HG03342 (cell line): ENCODE measurements around the gene RALGAPA2.

Experiments
- ATAC-seq: cut with Tn5 transposase; IDR thresholded peaks from one replicate; pipeline ENCODE4 v1.9.1; 2021; ENCODE audit warnings: mild to moderate bottlenecking, moderate library complexity; ENCODE audit not compliant: unreplicated experiment

RALGAPA2 gene

GRCh38 chr20:20687319-20687718 lies 25.1 kb downstream of the RALGAPA2 start:
- no peak for ATAC-seq

- no peak for ATAC-seq
These were observed 26.8 kb downstream of the RALGAPA2 start for GRCh38 chr20:20685635-20686034.

- ATAC-seq, result no peak
These were observed 28.7 kb downstream of the RALGAPA2 start for GRCh38 chr20:20683481-20684321.

GRCh38 chr20:20683020-20683419 lies 29.4 kb downstream of the RALGAPA2 start:
- no peak for ATAC-seq

- peak; percentile 58 for ATAC-seq
These were observed 31.4 kb downstream of the RALGAPA2 start for GRCh38 chr20:20680991-20681508.

GRCh38 chr20:20679316-20679715 lies 33.1 kb downstream of the RALGAPA2 start:
- ATAC-seq, result no peak

GRCh38 chr20:20677186-20677585 lies 35.3 kb downstream of the RALGAPA2 start:
- ATAC-seq, result no peak

- ATAC-seq, result peak; percentile 100
These were observed 43.8 kb downstream of the RALGAPA2 start for GRCh38 chr20:20668639-20669038.

GRCh38 chr20:20666359-20666758 lies 46.1 kb downstream of the RALGAPA2 start:
- ATAC-seq, result no peak

- ATAC-seq, result no peak
These were observed 46.7 kb downstream of the RALGAPA2 start for GRCh38 chr20:20665606-20666332.

GRCh38 chr20:20664795-20665589 lies 47.5 kb downstream of the RALGAPA2 start:
- ATAC-seq, result peak; percentile 40

GRCh38 chr20:20663841-20664240 lies 48.6 kb downstream of the RALGAPA2 start:
- no peak for ATAC-seq

- ATAC-seq, result no peak
These were observed 53.5 kb downstream of the RALGAPA2 start for GRCh38 chr20:20658871-20659431.

- no peak for ATAC-seq
These were observed 54.3 kb downstream of the RALGAPA2 start for GRCh38 chr20:20658123-20658522.

- ATAC-seq, result no peak
These were observed 55.4 kb downstream of the RALGAPA2 start for GRCh38 chr20:20657092-20657491.

GRCh38 chr20:20655883-20656282 lies 56.6 kb downstream of the RALGAPA2 start:
- no peak for ATAC-seq

GRCh38 chr20:20649945-20650344 lies 62.5 kb downstream of the RALGAPA2 start:
- no peak for ATAC-seq

GRCh38 chr20:20643927-20644326 lies 68.5 kb downstream of the RALGAPA2 start:
- no peak for ATAC-seq

- ATAC-seq, result no peak
These were observed 70.7 kb downstream of the RALGAPA2 start for GRCh38 chr20:20641783-20642182.

GRCh38 chr20:20638878-20639277 lies 73.6 kb downstream of the RALGAPA2 start:
- ATAC-seq, result no peak
